Skin epidermis (tissue), 12 donors: ENCODE results near the gene ANKRD39.
A peak's percentile ranks its signal among the peaks of the same experiment; 100 is the strongest.

ENCODE experiments used
- H3K27ac ChIP-seq, 21 experiments: fragments of 200-600 bp; sonication (generic) in 11 of 21; one replicate each; pipeline ENCODE4 v1.5.0; 2020; ENCODE audit warnings: mild to moderate bottlenecking in 3 of 21, inconsistent platforms in 2 of 21, moderate library complexity in 2 of 21
- H3K4me3 ChIP-seq, 7 experiments: fragments of 200-600 bp; sonication (generic) in 2 of 7; one replicate each; pipeline ENCODE4 v1.5.0; 2020; ENCODE audit warnings: inconsistent platforms in 2 of 7, mild to moderate bottlenecking in 2 of 7, moderate library complexity in 1 of 7

Gene ANKRD39

DNA sequence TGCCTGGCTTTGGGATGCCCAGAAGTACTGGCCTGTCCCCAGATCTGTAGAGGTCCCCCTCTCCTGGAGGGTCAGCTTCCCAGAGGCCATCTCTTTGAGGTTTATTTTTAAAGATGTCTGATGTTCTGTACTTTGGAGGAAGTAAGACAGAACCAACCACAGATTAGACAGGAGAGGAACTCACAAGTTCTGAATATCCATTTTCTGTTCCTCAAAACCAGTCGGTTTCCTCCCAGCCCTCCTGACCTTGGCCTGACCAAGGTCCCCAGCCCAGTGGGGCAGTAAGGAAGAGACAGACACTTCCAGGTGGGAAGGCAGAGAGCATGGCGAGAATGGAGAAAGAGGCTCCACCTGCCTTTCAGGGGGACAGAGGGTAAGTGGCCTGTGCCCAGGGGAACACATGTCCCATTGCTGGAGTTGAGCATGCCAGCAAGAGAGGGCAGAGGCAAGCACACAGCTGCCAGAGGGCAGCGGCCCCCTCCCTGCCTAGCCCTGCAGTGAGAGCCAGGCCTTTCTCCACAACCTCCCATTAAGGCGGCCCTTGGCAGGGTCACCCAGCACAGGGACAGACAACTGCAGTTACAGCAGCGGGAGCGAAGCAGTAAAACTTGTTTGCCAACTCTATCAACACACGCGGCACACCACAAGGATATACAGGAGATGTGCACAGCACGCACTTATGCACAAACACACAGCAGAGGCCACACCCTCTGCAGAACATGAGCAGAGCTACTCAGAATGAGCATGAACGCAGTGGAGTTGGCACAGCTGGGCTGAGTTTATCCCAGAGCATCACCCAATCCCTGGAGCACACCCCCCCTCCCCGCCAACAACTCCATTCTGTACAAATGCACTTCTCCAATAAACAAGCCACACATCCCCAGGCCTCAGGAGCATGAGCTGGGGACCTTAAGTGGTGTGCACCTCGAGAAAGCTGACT lies 30.5 kb upstream of the ANKRD39 start:
- Histone ChIP-seq H3K4me3 (no peak overlapping the region), H3K27ac (peak overlapping the region in 20 of 21 experiments; percentile 5 to 85 (median 72))

- no peak overlapping the region for H3K4me3 ChIP-seq
- H3K27ac ChIP-seq: peak overlapping the region in 19 of 21 experiments; percentile 2 to 85 (median 74)
These were observed 29.7 kb upstream of the ANKRD39 start for GRCh38 chr2:96887493-96888012.

DNA sequence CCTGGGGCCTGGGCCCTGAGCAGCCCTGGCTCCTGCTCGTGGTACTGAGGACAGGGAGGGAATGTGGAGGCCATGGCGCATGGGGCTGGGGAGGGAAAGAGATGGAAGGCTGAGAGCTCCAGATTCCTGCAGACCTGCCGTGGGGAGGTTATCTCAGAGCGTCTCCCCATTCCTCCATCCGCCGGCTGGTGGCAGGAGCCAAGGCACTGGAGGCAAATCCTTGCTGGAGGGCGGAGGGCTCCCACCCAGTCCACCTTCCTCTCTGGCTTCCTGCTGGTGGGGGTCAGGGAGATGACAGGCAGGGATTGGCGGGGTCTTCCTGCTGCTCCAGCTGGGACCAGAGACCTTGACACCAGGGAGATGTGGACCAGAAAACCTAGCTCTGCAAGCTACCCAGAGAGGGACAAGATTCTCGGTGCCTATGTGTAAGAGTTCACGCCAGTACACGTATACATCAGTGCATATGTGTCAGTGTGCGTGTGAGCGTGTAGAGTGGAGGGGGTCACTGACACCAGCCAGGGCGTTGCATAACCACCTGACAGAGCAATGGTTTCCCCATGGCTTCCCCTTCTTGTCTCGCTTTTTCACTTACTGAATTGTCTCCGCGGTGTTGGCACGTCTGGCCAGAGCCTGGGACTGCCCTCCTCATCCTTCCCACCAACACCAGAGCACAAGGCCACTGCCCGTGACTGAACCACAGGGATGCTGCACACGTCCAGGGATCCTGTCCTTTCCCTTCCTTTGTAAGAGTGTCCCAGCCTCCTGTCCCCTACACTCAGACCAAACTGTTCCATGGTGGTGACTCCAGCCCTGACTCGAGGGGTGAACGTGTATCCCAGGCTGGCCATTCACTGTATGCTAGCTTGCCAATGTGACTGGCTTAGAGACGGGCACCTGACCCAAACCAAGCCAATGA lies 27.9 kb upstream of the ANKRD39 start:
- Histone ChIP-seq H3K4me3 (no peak overlapping the region), H3K27ac (no peak overlapping the region)

DNA sequence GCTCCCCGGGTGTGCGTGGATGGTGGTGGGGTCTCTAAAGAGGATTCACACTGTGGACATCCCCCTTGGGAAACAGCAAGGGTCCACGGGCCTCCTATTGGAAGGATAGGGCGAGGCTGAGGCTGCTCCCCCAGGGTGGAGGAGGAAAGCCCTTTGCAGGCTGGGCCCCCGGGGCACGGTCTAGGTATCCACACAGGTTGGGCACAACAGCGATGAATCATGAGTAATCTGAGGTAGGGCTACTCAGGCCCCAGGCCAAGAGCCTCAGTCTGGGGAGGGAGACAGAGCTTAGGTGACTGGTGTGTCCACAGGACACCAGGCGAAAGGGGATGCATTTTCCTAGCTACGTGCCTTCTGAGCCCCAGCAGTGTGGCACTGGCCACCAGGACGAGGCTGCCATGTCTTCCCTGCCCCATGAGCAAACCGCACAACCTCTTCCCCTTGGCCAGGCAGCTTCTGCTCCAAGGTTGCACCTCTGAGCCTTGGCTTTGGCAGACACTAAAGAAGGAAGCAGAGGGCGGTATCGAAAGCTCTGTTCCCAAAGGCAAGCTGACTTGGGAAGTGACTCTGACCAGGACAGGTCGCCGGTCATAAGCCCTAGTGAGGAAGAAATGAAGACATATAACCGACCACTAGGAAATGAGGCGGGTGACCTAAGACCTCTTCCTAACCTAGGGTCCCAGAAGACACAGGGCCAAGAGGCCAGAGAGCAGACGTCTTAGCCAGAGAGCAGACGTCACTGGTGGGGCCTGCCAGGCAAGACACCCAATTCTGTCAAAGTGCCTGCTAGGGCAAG lies 26.7 kb upstream of the ANKRD39 start:
- Histone ChIP-seq H3K27ac (peak overlapping the region in 2 of 21 experiments; percentile 1 to 35), H3K4me3 (no peak overlapping the region)

DNA sequence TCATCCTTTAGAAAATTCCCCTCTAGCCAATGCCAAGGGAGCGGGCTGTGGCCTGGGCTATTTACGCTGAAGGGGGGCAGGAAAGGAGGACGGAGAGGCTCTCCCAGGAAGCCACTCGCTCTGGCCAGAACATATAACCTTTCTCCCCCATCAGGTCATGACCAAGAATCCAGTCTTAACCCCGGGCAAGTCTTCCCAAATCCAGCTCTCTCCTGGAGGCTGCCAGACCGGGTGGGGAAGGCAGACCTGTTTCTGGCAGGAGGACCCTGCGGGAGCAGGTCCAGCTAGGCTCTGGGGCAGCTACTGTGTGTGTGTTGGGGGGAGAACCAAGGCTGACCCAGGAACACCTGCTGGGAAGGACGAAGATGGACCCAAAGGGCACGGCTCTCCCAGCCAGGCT lies 25.5 kb upstream of the ANKRD39 start:
- H3K27ac ChIP-seq: peak overlapping the region in 8 of 21 experiments; percentile 2 to 81 (median 68)
- no peak overlapping the region for H3K4me3 ChIP-seq

- H3K4me3 ChIP-seq: no peak overlapping the region
- H3K27ac ChIP-seq: peak overlapping the region in 19 of 21 experiments; percentile 32 to 81 (median 62)
These were observed 25.1 kb upstream of the ANKRD39 start for GRCh38 chr2:96882906-96883305.

- Histone ChIP-seq H3K4me3 (no peak overlapping the region), H3K27ac (peak overlapping the region in 20 of 21 experiments; percentile 32 to 81 (median 60))
These were observed 24.4 kb upstream of the ANKRD39 start for GRCh38 chr2:96882230-96882629.

DNA sequence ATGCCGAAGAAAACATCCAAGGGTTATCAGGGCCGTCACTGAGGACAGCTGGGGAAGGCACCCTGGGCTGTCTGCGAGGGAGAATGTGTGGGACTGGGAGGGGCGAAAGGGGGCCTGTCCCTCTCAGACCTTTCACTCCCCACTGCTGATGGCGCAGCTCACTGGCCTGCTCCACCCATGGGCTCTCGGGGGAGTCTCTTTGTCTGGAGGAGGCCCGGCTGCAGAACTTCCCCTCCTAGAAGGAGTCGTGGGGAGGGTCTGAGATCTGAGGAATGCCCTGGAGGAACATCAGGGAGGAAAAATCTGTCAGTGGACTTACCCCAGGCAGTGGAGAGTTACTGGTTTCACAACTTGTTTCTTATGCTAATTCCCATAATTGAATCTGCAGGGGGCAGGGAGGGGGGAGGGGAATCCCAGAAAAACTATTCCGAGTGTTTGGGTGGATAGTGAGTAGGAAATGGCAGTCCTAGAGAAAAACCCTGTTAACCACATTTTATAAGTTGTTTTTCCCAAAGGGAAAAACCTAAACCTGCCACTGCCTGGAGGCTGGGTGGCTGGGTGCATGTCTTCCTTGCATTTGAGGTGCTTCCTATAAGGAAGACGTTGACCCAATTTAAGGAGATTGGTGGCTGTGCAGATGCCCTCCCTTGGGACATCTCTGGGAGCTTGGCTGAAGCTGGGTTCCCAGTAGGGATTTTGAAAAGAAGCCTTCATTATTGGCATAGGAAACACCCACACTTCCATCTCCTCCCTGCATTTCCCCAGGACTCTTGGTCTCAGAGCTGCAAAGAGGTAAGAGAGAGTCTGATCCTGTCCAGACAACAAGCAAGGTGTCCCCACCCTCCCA lies 23.8 kb upstream of the ANKRD39 start:
- peak overlapping the region in 19 of 21 experiments; percentile 32 to 81 (median 62) for H3K27ac ChIP-seq
- no peak overlapping the region for H3K4me3 ChIP-seq

DNA sequence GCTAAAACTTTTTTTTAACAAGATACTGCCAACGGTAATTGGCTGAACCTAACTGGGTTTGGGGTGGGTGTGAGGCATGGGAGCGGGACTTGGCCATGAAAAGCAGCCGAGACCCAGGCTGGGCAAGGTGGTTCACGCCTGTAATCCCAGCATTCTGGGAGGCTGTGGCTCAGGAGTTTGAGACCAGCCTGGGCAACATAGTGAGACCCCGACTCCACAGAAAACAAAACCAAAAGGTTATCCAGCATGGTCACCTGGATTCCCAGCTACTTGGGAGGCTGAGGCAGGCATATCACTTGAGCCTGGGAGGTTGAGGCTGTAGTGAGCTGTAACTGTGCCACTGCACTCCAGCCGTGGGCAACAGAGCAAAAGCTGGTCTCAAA lies 23.1 kb upstream of the ANKRD39 start:
- H3K27ac ChIP-seq: peak overlapping the region in 4 of 21 experiments; percentile 32 to 72 (median 46)
- H3K4me3 ChIP-seq: no peak overlapping the region

GRCh38 chr2:96879545-96880040 lies 21.8 kb upstream of the ANKRD39 start:
- no peak overlapping the region for H3K27ac ChIP-seq
- H3K4me3 ChIP-seq: no peak overlapping the region

GRCh38 chr2:96878796-96879544 lies 21.2 kb upstream of the ANKRD39 start:
- no peak overlapping the region for H3K27ac ChIP-seq
- H3K4me3 ChIP-seq: no peak overlapping the region

- Histone ChIP-seq H3K27ac (no peak overlapping the region), H3K4me3 (no peak overlapping the region)
These were observed 20.4 kb upstream of the ANKRD39 start for GRCh38 chr2:96878171-96878570.

- Histone ChIP-seq H3K27ac (no peak overlapping the region), H3K4me3 (no peak overlapping the region)
These were observed 19.8 kb upstream of the ANKRD39 start for GRCh38 chr2:96877631-96878092.

- peak overlapping the region in 1 of 21 experiments; percentile 55 for H3K27ac ChIP-seq
- H3K4me3 ChIP-seq: no peak overlapping the region
These were observed 19.2 kb upstream of the ANKRD39 start for GRCh38 chr2:96877042-96877451.

DNA sequence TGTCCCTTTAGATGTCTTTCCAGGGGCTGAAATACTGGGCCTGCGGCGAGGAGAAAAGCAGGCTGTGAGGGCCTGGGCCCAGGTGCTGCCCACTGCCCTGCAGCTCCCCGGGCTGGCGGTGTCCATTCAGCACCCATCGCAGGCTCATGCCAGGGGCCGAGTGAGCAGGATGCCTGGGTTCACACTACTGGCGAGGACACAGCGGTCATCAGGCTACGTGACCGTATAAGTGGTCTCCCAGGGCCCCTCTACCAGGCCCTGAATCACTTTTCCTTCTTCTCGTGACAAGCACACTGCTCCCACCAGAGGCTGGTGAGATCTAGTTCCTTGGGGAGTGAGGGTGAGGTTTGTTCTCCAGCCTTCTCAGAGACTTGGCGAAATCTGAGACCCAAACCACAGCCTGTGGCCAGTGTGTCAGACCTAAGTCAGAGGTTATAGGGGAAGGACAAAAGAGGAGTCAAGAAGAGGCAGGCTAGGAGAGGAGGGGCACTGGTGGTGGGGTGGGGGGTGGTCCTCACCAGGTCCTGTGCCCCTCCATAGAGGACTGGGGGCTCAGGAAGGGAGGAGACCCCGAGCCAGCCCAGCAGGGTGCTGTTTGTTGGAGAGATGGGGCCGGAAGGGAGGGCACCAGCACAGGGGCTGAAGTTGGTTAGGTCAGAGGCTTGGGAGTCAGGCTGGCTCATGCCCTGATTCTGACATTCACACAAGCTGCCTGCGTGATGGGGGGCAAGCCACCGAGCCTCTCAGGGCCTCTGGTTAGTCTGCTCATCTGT lies 18.6 kb upstream of the ANKRD39 start:
- H3K27ac ChIP-seq: peak overlapping the region in 9 of 21 experiments; percentile 3 to 55 (median 31)
- no peak overlapping the region for H3K4me3 ChIP-seq

- H3K27ac ChIP-seq: peak overlapping the region in 9 of 21 experiments; percentile 2 to 73 (median 25)
- H3K4me3 ChIP-seq: no peak overlapping the region
These were observed 17.9 kb upstream of the ANKRD39 start for GRCh38 chr2:96875498-96876268.
